ENCODE results near the gene STEAP1B. TPM values are rescaled to one million over a fixed set of nuclear protein-coding genes. Genes with fewer than 3 reads are reported as not detected.
"Not testable (repeated sequence)": the region's sequence is repeated elsewhere in the genome, so short reads cannot be mapped to it uniquely, and the experiment has no call there.

Gene STEAP1B
- total RNA-seq, 1 donor from 2014 or later: 0.17 TPM

DNA sequence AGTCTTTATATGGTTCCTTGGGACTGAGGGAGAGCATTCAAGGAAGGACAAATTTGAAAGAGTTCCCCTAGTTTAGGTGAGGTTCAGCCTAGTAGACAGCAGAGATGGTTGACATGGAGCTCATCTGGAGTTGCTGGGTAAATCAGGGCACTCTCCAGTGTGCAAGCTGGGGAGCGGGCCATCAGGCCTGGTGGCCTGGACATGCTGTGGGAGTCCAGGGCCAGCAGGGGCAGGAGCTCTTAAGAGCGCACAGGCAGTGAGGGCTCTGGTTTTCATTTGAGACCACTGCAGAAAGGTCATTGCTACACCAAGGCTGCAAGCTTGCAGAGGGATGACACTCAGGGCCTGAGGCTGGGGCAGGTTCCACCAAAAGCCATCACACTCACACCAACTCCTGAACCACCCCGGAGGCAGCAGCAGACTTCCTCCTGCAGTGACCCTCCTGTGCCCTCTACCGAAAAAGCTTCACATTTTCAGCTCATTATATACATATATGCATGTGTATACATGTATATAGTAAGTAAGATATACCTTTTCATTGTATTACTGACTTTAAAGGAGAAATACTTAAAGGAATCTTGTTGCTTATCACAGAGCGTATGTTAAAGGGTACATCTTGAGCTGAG lies 39.5 kb downstream of the STEAP1B start:
- TF ChIP-seq, protein P1, sequence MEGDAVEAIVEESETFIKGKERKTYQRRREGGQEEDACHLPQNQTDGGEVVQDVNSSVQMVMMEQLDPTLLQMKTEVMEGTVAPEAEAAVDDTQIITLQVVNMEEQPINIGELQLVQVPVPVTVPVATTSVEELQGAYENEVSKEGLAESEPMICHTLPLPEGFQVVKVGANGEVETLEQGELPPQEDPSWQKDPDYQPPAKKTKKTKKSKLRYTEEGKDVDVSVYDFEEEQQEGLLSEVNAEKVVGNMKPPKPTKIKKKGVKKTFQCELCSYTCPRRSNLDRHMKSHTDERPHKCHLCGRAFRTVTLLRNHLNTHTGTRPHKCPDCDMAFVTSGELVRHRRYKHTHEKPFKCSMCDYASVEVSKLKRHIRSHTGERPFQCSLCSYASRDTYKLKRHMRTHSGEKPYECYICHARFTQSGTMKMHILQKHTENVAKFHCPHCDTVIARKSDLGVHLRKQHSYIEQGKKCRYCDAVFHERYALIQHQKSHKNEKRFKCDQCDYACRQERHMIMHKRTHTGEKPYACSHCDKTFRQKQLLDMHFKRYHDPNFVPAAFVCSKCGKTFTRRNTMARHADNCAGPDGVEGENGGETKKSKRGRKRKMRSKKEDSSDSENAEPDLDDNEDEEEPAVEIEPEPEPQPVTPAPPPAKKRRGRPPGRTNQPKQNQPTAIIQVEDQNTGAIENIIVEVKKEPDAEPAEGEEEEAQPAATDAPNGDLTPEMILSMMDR (conservative IDR thresholded peaks at IDR 0.05; ENCODE audit: low read depth, low read length): no peak
- no peak overlapping the region for H3K4me3 ChIP-seq (ENCODE audit: low read depth, low read length)
- no peak for DNase-seq (ENCODE audit: low read depth)

DNA sequence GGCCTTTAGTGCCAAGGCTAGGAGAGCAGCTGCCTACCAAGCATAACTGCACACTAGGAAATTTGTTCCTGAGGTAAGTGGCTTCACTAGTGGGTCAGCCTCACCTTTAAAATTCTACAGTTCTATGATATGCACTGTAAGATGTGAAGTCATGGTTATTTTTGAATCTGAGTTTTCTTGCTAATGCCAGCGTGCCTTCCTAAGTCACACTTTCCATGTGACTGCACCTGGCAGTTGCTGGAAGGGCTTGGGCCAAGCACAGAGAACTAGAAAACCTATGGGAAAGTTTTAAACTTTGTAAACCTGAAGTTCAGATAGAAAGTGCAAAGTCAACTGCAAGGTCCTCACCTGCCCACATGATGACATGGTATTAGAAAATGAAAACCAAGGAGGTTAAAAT lies 42.5 kb downstream of the STEAP1B start:
- no peak for DNase-seq (ENCODE audit: low read depth)
- H3K4me3 ChIP-seq (ENCODE audit: low read depth, low read length): no peak overlapping the region
- TF ChIP-seq, protein P1 (conservative IDR thresholded peaks at IDR 0.05; ENCODE audit: low read depth, low read length): no peak

DNA sequence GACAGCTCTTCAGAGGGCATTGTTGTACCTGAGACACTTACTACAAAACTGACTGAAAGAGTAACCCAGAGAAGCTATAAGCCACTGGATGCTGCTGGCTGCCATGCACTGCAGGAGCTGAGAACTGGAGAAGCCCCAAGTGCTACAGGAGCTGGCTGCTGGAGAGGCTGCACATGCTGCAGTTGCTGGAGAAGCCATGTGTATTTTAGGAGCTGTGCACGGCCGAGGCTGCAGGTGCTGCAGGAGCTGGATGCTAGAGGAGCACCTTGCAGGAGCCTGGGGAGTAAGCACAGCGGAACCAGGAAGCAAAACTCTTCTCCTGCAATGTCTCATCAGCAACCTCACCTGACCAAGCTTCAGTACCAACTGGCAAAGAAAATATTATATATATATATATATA lies 45.5 kb downstream of the STEAP1B start:
- TF ChIP-seq, protein P1 (conservative IDR thresholded peaks at IDR 0.05; ENCODE audit: low read depth, low read length): no peak
- no peak overlapping the region for H3K4me3 ChIP-seq (ENCODE audit: low read depth, low read length)
- no peak for DNase-seq (ENCODE audit: low read depth)

DNA sequence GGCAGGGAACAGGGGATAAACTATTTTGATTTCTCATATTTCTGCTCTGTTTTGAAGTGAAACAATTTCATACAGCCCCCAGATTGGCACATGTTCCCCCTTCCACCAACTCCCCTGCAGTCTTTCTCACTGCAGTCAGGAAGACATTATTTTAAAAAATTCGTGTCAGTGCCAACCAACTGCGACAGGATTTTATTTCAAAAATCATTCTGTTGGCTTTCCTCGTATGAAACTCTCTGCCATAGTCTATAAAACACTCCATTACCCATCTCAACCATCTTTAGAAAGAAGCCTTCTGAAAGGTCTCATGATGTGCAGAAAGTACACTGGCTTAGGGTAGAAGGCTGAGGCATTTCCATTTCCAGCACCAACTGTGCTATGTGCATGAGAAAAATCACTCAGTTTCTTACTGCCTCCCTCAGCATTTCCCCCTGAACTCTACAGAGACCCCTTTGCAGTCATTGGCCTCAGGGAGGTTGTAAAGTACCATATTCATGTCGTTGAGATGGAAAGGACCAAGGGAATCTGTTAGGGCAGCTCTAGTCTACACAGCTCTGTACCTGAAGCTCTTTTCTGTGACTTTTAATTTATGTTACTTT lies 46.9 kb downstream of the STEAP1B start:
- DNase-seq (ENCODE audit: low read depth): no peak
- TF ChIP-seq, protein P1 (conservative IDR thresholded peaks at IDR 0.05; ENCODE audit: low read depth, low read length): no peak
- H3K4me3 ChIP-seq (ENCODE audit: low read depth, low read length): no peak overlapping the region

DNA sequence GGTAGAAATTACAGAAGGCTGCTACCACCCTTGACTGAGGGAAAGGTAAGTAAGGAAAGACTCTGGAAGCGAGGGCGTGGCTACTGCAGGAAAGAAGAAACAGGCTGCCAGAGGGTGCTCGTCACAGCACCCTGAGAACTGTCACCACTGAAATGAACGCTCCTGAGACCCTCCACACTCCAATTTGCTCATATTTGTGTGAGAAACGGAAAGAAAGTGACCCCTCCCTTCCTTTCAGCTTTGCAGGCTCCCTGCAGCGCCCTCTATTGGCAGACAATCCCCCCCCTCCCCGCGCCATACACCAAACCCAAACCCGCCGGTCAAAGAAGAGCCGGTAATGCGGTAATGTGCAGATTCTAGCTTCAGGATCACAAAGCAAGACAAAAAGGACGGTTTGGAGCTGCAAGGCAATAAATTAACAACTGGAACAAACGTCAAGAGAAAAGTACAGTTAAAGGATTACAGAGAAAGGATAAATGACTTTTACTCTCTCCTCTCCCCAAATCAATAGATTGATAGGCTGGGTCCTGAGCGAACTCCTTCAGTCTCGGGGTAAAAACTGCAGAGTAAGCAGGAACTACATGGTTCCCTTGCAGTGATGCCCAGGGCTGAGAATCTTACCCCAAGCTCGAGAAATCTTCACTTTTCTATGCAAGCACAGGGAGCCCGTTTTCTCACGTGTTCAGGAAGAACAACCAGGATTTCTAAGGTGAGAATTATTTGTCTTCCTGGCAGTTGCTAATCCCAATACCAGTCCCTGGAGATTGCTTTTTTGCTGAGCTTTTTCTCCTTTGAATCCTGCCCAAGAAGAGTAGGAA lies 47.6 kb downstream of the STEAP1B start:
- H3K4me3 ChIP-seq (ENCODE audit: low read depth, low read length): peak overlapping the region; percentile 36
- DNase-seq (ENCODE audit: low read depth): no peak
- TF ChIP-seq, protein P1 (conservative IDR thresholded peaks at IDR 0.05; ENCODE audit: low read depth, low read length): peak; percentile 95

DNA sequence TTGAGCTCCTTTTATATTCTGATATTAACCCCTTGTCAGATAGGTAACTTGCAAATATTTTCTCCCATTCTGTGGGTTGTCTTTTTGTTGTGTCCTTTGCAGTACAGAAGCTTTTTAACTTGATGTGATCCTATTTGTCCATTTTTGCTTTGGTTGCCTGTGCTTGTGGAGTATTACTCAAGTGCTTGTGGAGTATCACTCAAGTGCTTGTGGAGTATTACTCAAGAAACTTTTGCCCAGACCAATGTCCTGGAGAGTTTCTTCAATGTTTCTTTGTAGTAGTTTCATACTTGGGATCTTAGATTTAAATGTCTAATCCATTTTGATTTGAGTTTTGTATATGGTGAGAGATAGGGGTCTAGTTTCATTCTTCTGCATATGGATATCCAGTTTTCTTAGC lies 50.0 kb downstream of the STEAP1B start:
- not testable (repeated sequence) for DNase-seq (ENCODE audit: low read depth); H3K4me3 ChIP-seq (ENCODE audit: low read depth, low read length)

DNA sequence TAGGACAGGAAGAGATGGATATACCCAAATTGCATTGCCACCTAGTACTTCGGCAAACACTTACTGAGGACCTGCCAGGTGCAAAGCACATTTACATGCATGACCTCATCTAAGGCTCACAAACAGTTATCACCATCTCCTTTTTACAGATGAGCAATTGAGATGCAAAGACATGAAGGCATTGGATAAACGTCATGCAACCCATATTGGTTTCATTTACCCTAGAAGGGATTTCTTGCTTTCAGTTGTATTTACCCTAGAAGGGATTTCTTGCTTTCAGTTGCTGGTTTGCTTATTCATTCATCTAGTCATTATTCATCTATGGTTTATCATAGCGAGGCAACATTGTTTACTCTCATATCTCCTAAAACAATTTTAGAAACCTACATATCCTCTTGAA lies 52.2 kb downstream of the STEAP1B start:
- DNase-seq (ENCODE audit: low read depth): no peak
- no peak overlapping the region for H3K4me3 ChIP-seq (ENCODE audit: low read depth, low read length)
- TF ChIP-seq, protein P1 (conservative IDR thresholded peaks at IDR 0.05; ENCODE audit: low read depth, low read length): no peak

Data from epithelial cell of proximal tubule (primary cell).